NCI-H748 (cell line): Measurements from ENCODE around the gene ZNF148.

Source experiments
- DNase-seq: peaks from one replicate; lab custom pipeline; 2025; ENCODE audit not compliant: unreplicated experiment; lab: John Stamatoyannopoulos, UW

Gene ZNF148

GRCh38 chr3:125229707-125230106 lies 145.4 kb downstream of the ZNF148 start:
- DNase-seq: no peak

DNA sequence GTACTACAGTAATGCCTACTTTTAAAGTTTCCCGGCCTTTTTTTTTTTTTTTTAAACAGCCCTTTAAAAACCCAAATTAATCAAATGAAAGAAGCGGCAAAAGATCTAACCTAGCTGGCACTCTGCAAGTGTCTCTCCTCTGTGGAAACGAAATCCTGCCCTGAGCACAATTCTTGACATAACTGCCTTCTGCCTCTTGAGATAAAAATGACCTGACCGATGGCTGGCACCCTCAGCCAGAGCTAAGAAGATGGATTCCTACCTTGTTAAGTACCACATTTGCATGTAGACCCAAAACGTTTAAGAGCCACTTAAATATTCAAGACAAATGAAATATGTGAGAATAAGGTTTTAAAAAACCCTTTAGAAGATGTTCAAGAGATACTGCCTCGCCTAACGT lies 146.0 kb downstream of the ZNF148 start:
- no peak for DNase-seq

GRCh38 chr3:125221831-125222230 lies 153.3 kb downstream of the ZNF148 start:
- DNase-seq: no peak

- DNase-seq: no peak
Observed at GRCh38 chr3:125220727-125221429, 154.2 kb downstream of the ZNF148 start.

GRCh38 chr3:125220183-125220582 lies 154.9 kb downstream of the ZNF148 start:
- no peak for DNase-seq

DNA sequence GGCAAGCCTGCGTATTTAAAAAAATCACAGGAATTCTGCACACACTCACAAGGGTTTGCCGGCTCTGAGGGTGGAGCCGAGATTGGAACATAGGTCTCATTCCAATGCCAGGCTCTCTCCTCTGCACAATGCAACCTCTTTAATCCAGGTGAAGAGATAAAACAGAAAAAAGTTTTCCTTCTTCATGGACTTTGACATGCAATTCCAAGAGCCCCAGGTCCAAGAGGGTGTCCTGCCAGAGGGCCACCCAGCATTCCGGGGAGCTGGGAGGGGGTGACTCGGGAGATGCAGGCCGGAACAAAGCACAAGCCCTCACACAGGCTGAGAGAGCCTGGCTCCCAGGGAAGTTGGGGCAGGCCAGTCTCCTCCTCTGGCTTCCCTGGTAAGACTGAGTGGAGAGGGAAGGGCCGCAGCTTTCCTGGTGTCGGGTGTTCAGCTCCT lies 155.8 kb downstream of the ZNF148 start:
- no peak for DNase-seq

DNA sequence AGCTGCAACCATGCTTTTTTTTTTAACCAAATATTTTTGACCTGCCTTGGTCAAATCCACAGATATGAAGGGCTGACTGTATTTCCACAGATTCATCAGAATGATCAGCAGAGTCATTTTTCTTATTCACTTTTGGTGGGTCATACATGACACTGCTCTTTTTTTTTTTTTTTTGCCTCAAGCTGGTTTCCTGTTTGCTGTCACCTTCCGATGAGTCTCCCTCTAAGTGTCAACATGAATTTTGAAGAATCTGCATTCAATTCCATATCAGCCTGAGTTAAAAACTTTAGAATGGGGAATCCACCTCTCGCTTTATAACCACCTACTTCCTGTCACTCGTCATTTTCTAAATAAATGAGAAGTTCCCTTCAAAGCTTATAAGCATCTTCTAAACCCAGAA lies 160.4 kb downstream of the ZNF148 start:
- DNase-seq: no peak

- no peak for DNase-seq
Observed at GRCh38 chr3:125213946-125214542, 161.1 kb downstream of the ZNF148 start.

DNA sequence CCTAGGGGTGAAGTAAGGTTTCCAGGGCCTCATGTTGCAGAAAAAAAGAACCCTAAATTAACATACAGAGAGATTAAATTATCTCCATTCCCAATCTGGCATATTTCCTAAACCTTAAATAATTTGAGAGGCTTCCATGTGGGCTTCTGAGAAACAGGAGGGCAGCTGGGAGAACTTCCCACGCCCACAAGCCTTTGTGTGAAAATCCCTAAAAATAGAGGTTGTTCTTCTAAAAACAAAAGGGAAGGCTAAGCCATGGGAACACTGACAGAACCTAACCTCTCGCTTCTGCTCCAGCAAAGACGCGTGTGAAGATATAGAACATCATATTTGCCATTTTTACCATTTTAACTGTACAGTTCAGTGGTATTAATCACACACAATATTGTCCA lies 161.8 kb downstream of the ZNF148 start:
- no peak for DNase-seq

GRCh38 chr3:125212509-125213363 lies 162.4 kb downstream of the ZNF148 start, which contains the start of gene SLC12A8:
Gene SLC12A8, minus strand, starts transcription at chr3:125212748. Its CDS starts 1,399 bp downstream, at chr3:125211349.
- DNase-seq: no peak

- DNase-seq: no peak
Observed at GRCh38 chr3:125212091-125212508, 163.0 kb downstream of the ZNF148 start.

DNA sequence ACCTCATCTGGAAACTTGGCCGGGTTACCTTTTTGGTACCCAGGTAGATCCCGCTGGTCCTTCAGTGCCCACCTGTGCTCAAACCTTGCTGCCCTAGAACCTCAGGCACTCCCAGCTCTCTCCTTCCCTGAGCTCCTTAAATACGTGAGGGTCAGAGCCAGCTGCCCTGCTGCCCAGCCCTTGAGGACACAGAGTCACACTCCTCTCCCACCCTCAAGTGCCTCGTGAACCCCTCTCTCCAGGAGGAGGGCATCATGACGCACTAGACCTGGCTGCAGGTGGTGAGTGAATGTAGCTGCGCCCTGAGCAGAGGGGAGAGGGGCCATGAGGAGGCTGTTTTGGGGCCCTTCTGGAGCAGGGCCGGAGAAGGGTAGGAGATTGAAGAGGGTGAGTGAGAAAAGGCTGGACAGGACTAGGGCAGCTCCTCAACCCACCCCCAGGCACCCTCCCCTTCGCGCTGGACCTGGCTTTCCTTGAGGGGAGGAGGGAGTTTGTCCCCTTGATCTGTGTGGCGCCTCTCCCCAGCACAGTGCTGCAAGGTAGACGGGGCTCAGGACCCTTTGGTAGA lies 163.5 kb downstream of the ZNF148 start:
- DNase-seq: no peak

- no peak for DNase-seq
Observed at GRCh38 chr3:125207949-125208568, 167.1 kb downstream of the ZNF148 start.

DNA sequence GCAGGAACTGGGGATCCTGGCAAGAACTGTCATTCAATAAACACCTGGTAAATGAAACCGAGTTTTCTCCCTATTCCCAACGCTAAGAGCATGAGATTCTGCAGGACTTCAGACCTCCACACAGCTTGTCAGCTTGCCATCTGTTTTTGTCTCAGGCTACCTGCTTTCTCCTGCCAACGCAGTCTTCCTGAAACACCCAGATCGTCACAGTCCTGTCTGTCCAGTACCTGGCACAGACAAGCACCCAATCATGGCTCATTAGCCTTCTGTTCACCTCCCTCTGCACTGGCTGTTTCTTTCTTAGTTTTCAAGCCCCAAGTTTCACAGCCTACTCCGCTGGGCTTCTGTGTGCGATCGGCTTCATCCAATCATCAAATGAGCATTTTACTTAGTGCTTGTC lies 167.6 kb downstream of the ZNF148 start:
- DNase-seq: no peak

DNA sequence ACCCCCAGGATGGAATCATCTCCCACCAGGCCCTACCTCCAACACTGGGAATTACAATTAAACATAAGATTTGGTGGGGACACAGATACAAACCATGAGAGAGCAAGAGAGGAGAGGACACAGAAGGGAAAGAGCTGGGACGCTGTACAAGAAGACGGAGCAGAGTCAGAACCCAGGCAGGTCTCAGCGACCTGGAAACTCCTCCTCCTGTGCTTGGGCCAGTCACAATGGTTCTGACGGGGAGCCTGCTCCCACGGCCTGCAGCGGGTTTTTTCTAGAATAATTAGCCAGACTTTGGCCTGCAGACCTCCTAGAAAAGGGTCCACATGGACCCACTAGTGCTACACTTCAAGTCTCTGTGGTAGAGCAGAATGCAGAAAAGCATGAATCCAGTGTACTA lies 168.2 kb downstream of the ZNF148 start:
- no peak for DNase-seq

GRCh38 chr3:125203731-125204130 lies 171.4 kb downstream of the ZNF148 start:
- no peak for DNase-seq

DNA sequence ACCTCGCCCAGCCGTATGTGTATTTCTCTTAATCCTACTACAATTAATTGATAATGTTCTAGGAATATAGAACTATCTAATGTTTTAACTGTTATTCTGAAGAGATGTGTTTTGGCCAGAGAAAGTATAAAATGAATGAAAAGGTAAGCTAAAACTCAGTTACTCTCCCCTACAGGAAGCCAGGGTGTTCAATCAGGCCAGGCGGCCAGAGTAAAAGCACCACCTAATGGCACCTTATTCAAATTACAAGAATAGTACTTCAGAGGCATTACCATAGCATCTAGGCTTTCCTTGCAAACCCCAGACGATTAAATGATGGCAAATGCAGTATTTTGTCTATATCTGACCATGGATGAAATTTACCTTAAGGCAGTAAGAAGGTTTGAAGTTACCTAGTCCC lies 172.9 kb downstream of the ZNF148 start:
- DNase-seq: no peak

GRCh38 chr3:125200731-125201139 lies 174.4 kb downstream of the ZNF148 start:
- DNase-seq: no peak

- DNase-seq: no peak
Observed at GRCh38 chr3:125194849-125195601, 180.1 kb downstream of the ZNF148 start.
